Sigmoid colon (tissue), 7 donors: Measurements from ENCODE around the gene ACTL6B. TPM values are rescaled to one million over a fixed set of nuclear protein-coding genes. Genes with fewer than 3 reads are reported as not detected.

ENCODE experiments used
- DNase-seq: peaks from one replicate; pipeline ENCODE4 v3.0.0-alpha.2; 2019
- H3K27ac ChIP-seq, 4 donors: fragments of 200-600 bp; sonication (generic); one replicate each; pipeline ENCODE4 v1.5.1; 2016 to 2019; ENCODE audit warnings: mild to moderate bottlenecking in 1 of 4
- H3K27me3 ChIP-seq, 3 donors: fragments of 200-600 bp; sonication (generic); one replicate each; pipeline ENCODE4 v1.5.1; 2019; ENCODE audit warnings: mild to moderate bottlenecking in 1 of 3
- H3K36me3 ChIP-seq, 4 donors: fragments of 200-600 bp; sonication (generic); one replicate each; pipeline ENCODE4 v1.5.1; 2016 to 2019
- H3K4me1 ChIP-seq, 4 donors: fragments of 200-600 bp; sonication (generic); one replicate each; pipeline ENCODE4 v1.5.1; 2017 to 2019
- H3K4me3 ChIP-seq, 4 donors: fragments of 200-600 bp; sonication (generic); one replicate each; pipeline ENCODE4 v1.5.1; 2017 to 2019; ENCODE audit warnings: mild to moderate bottlenecking in 2 of 4, moderate library complexity in 1 of 4
- H3K9me3 ChIP-seq, 4 donors: fragments of 200-600 bp in 3 of 4; sonication (generic) in 3 of 4; one replicate each; pipeline versions ENCODE4 v1.5.1 to v1.6.1; 2013 to 2019
- EP300 ChIP-seq, 4 donors: sonication (generic); formaldehyde crosslinking; IDR thresholded peaks; one replicate each; pipeline ENCODE4 v1.6.1; 2017; ENCODE audit warnings: antibody characterized with exemption in 4 of 4
- POLR2A ChIP-seq, 2 donors: fragments of 450-650 bp; IDR thresholded peaks; one replicate each; pipeline ENCODE4 v1.6.1; 2016; ENCODE audit warnings: antibody characterized with exemption in 2 of 2, mild to moderate bottlenecking in 2 of 2, moderate library complexity in 2 of 2
- POLR2AphosphoS5 ChIP-seq, 4 donors: sonication (generic); formaldehyde crosslinking; IDR thresholded peaks; one replicate each; pipeline ENCODE4 v1.6.1; 2017; ENCODE audit warnings: antibody characterized with exemption in 4 of 4
- WGBS, 2 donors: extraction: QIAGEN DNeasy Blood & Tissue Kit; methylation state at CpG; one replicate each; pipeline ENCODE4 v1.1.7; 2013; 5-methylcytosine and 5-hydroxymethylcytosine counted together
- intact Hi-C: fragments of 100-400 bp; cut with DNase I; formaldehyde crosslinking; loops from one replicate; pipeline ENCODE4 v1.15.1; 2023
- polyA plus RNA-seq, 3 donors: library from polyadenylated mRNA; stranded (reverse); fragments of 200-250 nt; gene quantifications; one replicate each; pipeline ENCODE4 v1.2.3, GENCODE V29; 2013
- total RNA-seq, 4 donors: library from RNA; depleted of rRNA; stranded (reverse); fragments of >200 nt; gene quantifications; one replicate each; pipeline ENCODE4 v1.1.0, GENCODE V29; 2016
- TF ChIP-seq, protein P1 (sequence below), 4 experiments: fragments of 450-650 bp in 3 of 4; fragments of 200-600 bp in 1 of 4; IDR thresholded peaks; one replicate each; pipeline ENCODE4 v1.5.1; 2016 to 2019; ENCODE audit warnings: antibody characterized with exemption in 4 of 4, mild to moderate bottlenecking in 3 of 4, moderate library complexity in 2 of 4
- donor health status: healthy with polysubstance abuse.
- donor health status: Bipolar disorder and iron deficiency.
- donor health status: healthy.

Gene ACTL6B
- total and polyA plus RNA-seq, 7 donors = 0.58 to 0.71 (median 0.68) TPM; not detected in 4

DNA sequence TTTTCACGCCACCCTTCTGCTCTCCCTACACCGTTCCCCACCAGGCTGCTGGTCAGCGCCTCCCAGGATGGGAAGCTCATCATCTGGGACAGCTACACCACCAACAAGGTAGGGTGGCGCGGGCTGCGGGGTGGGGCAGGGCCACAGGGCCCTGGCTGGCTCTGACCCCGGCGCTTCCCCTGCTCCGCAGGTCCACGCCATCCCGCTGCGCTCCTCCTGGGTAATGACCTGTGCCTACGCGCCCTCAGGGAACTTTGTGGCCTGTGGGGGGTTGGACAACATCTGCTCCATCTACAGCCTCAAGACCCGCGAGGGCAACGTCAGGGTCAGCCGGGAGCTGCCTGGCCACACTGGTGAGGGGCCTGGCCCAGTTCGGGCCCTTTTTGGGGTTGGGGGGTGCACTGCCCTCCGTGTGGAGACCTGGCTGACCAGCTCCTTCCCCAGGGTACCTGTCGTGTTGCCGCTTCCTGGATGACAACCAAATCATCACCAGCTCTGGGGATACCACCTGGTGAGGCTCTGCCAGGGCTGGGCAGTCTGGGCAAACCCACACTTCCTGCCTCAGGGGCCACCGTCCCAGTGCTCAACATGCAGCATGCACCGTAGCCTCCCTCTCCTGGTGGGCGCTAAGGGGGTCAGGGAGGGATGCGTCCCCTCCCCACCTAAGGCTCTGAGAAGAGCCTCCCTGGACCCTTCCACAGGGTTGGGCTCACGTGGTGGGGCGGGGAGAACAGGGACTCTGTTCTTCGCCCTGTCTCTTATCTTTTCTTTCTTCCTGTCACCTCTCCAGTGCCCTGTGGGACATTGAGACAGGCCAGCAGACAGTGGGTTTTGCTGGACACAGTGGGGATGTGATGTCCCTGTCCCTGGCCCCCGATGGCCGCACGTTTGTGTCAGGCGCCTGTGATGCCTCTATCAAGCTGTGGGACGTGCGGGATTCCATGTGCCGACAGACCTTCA lies 21.3 kb upstream of the ACTL6B start:
- no peak for TF ChIP-seq POLR2A (IDR thresholded peaks at IDR 0.05)
- no peak for TF ChIP-seq POLR2AphosphoS5 (IDR thresholded peaks at IDR 0.05)
- no peak for TF ChIP-seq EP300 (IDR thresholded peaks at IDR 0.05)
- TF ChIP-seq, protein P1, sequence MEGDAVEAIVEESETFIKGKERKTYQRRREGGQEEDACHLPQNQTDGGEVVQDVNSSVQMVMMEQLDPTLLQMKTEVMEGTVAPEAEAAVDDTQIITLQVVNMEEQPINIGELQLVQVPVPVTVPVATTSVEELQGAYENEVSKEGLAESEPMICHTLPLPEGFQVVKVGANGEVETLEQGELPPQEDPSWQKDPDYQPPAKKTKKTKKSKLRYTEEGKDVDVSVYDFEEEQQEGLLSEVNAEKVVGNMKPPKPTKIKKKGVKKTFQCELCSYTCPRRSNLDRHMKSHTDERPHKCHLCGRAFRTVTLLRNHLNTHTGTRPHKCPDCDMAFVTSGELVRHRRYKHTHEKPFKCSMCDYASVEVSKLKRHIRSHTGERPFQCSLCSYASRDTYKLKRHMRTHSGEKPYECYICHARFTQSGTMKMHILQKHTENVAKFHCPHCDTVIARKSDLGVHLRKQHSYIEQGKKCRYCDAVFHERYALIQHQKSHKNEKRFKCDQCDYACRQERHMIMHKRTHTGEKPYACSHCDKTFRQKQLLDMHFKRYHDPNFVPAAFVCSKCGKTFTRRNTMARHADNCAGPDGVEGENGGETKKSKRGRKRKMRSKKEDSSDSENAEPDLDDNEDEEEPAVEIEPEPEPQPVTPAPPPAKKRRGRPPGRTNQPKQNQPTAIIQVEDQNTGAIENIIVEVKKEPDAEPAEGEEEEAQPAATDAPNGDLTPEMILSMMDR (IDR thresholded peaks at IDR 0.05) = no peak
- no peaks in the 10 kb centered on the region for H3K27me3 ChIP-seq
- peak overlapping the region in 1 of 4 donors; percentile 98 for H3K27ac ChIP-seq
- H3K4me1 ChIP-seq = peaks cover 0 to 31% (median 26%) of the 10 kb centered on the region in 4 donors
- intact Hi-C loops = loop anchor here (5.0 kb wide), 1 partner anchor 210 kb away; no protein-coding TSS in a partner anchor
- no peak overlapping the region for H3K4me3 ChIP-seq
- no peaks in the 10 kb centered on the region for H3K9me3 ChIP-seq
- no peak for DNase-seq
- 91% methylated on average over 36 of the region's 36 CpGs for WGBS, 2 donors
- H3K36me3 ChIP-seq = peaks cover 29 to 59% (median 44%) of the 10 kb centered on the region in 4 donors

DNA sequence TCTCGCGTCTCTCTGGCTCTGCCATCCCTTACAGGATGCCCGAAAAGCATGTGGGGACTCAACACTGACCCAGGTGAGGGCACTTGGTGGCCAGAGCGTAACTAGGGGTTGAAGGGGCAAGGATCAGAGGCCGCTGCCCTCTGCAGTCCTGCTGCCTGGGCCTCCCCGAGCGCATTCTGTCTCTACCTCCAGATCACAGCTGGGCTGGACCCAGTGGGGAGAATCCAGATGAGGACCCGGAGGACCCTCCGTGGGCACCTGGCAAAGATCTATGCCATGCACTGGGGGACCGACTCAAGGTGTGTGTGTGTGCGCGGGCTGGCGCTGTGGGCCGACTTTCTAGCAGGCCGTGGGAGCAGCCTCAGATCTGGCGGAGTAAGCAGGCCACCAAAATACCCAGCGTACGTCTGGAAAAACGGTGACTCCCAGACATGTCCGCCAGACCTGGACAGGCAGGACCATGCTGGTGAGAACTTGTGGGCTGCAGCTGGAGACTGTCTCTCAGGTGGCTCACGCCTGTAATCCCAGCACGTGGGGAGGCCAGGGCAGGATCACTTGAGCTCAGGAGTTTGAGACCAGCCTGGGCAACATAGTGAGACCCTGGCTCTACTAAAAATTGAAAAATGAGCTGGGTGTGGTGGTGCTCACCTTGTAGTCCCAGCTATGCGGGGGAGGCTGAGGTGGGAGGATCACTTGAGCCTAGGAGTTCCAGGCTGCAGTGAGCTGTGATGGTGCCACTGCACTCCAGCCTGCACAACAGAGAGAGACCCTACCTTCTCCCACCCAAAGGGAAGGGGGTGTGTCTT lies 20.5 kb upstream of the ACTL6B start:
- 87 to 90% methylated on average over 23 of the region's 23 CpGs for WGBS, 2 donors
- no peaks in the 10 kb centered on the region for H3K9me3 ChIP-seq
- H3K36me3 ChIP-seq = peaks cover 21 to 50% (median 36%) of the 10 kb centered on the region in 4 donors
- peak overlapping the region; percentile 91 to 99 (median 92) for H3K4me3 ChIP-seq
- H3K27me3 ChIP-seq = no peaks in the 10 kb centered on the region
- peak; percentile 74 for DNase-seq
- intact Hi-C loops = loop anchor here (5.0 kb wide), 1 partner anchor 209 kb away; no protein-coding TSS in a partner anchor
- no peak for TF ChIP-seq POLR2AphosphoS5 (IDR thresholded peaks at IDR 0.05)
- TF ChIP-seq EP300 (IDR thresholded peaks at IDR 0.05) = no peak
- TF ChIP-seq, protein P1 (IDR thresholded peaks at IDR 0.05) = no peak
- no peak for TF ChIP-seq POLR2A (IDR thresholded peaks at IDR 0.05)
- H3K27ac ChIP-seq = peak overlapping the region; percentile 97 to 99 (median 98)
- H3K4me1 ChIP-seq = peaks cover 0 to 31% (median 26%) of the 10 kb centered on the region in 4 donors

GRCh38 chr7:100675581-100676350 lies 19.5 kb upstream of the ACTL6B start:
- TF ChIP-seq POLR2AphosphoS5 (IDR thresholded peaks at IDR 0.05) = peak; percentile 42 to 83 (median 62)
- TF ChIP-seq EP300 (IDR thresholded peaks at IDR 0.05) = no peak
- H3K4me1 ChIP-seq = peaks cover 0 to 31% (median 25%) of the 10 kb centered on the region in 4 donors
- intact Hi-C loops = loop anchor here (1.0 to 5.0 kb wide), 4 partner anchors 15 to 208 kb away; partner anchors contain the start of genes FBXO24 and LRCH4
- H3K9me3 ChIP-seq = no peaks in the 10 kb centered on the region
- H3K4me3 ChIP-seq = peak overlapping the region; percentile 91 to 99 (median 92)
- peaks cover 18 to 44% (median 31%) of the 10 kb centered on the region in 4 donors for H3K36me3 ChIP-seq
- DNase-seq = peak; percentile 94
- WGBS, 2 donors = 3 to 4% methylated on average over 59 of the region's 59 CpGs
- no peaks in the 10 kb centered on the region for H3K27me3 ChIP-seq
- H3K27ac ChIP-seq = peak overlapping the region; percentile 97 to 99 (median 98)

GRCh38 chr7:100675105-100675451 lies 18.8 kb upstream of the ACTL6B start:
- intact Hi-C loops = loop anchor here (1.0 to 5.0 kb wide), 4 partner anchors 16 to 208 kb away; partner anchors contain the start of genes FBXO24 and LRCH4

More at GRCh38 chr7:100675105-100675451, 18.8 kb upstream of the ACTL6B start:
- no peaks in the 10 kb centered on the region for H3K27me3 ChIP-seq
- TF ChIP-seq EP300 (IDR thresholded peaks at IDR 0.05) = no peak
- no peak for TF ChIP-seq POLR2A (IDR thresholded peaks at IDR 0.05)
- no peak for TF ChIP-seq POLR2AphosphoS5 (IDR thresholded peaks at IDR 0.05)
- TF ChIP-seq, protein P1 (IDR thresholded peaks at IDR 0.05) = no peak
- H3K36me3 ChIP-seq = peaks cover 18 to 39% (median 31%) of the 10 kb centered on the region in 4 donors
- peak overlapping the region; percentile 97 to 99 (median 98) for H3K27ac ChIP-seq
- H3K9me3 ChIP-seq = no peaks in the 10 kb centered on the region
- H3K4me3 ChIP-seq = peak overlapping the region; percentile 91 to 99 (median 92)
- H3K4me1 ChIP-seq = peaks cover 0 to 31% (median 20%) of the 10 kb centered on the region in 4 donors
- DNase-seq = no peak
- 0 to 1% methylated on average over 46 of the region's 46 CpGs for WGBS, 2 donors
